ACC112 (cell line): Measurements from ENCODE around the gene COL11A1.
"Not testable (repeated sequence)": the region's sequence is repeated elsewhere in the genome, so short reads cannot be mapped to it uniquely, and the experiment has no call there.

Source experiments
- H2AFZ ChIP-seq: fragments of 200-600 bp; sonication (generic); one replicate; pipeline ENCODE4 v1.6.0; 2017; ENCODE audit warnings: antibody characterized with exemption, low read length; ENCODE audit not compliant: unreplicated experiment
- H3K27ac ChIP-seq: fragments of 200-600 bp; sonication (generic); 2 replicates; pipeline ENCODE4 v1.5.1; 2014; ENCODE audit warnings: low read depth, mild to moderate bottlenecking, antibody characterized with exemption, low read length, moderate library complexity
- H3K27me3 ChIP-seq: fragments of 200-600 bp; sonication (generic); 2 replicates; pipeline ENCODE4 v1.6.1; 2014; ENCODE audit warnings: mild to moderate bottlenecking, antibody characterized with exemption, low read length, moderate library complexity, mixed read lengths; ENCODE audit not compliant: insufficient read depth
- H3K36me3 ChIP-seq: fragments of 200-600 bp; sonication (generic); 2 replicates; pipeline ENCODE4 v1.6.1; 2016; ENCODE audit warnings: mild to moderate bottlenecking, antibody characterized with exemption, low read length, moderate library complexity, mixed read lengths; ENCODE audit not compliant: insufficient read depth
- H3K4me1 ChIP-seq: fragments of 200-600 bp; sonication (generic); one replicate; pipeline ENCODE4 v1.6.1; 2016; ENCODE audit warnings: low read length, mixed read lengths; ENCODE audit not compliant: insufficient read depth, unreplicated experiment, control insufficient read depth
- H3K4me3 ChIP-seq: fragments of 200-600 bp; sonication (generic); 2 replicates; pipeline ENCODE4 v1.5.1; 2014; ENCODE audit warnings: mild to moderate bottlenecking, low read depth, low read length
- H3K79me2 ChIP-seq: fragments of 200-600 bp; sonication (generic); one replicate; pipeline ENCODE4 v1.6.0; 2016; ENCODE audit warnings: low read length; ENCODE audit not compliant: control insufficient read depth, unreplicated experiment, insufficient read depth

COL11A1 gene

DNA sequence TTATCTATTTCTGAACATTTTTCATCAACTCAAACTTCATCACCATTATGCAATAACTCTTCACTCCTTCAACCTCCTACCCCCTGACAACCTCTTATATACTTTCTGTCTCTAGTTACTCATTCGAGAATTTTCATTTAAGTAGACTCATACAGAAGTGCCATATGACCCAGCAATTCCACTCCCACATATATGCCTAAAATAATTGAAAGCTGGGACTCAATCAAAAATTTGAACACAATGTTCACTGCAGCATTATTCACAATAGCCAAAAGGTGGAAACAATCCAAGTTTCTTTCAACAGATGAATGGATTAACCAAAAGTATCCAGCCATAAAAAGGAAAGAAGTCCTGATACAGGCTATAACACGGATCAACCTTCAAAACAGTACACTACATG lies 24.1 kb downstream of the COL11A1 start:
- Histone ChIP-seq H3K79me2 (no peaks in the 10 kb centered on the region), H3K27ac (no peak overlapping the region), H3K4me1 (no peaks in the 10 kb centered on the region), H3K36me3 (no peaks in the 10 kb centered on the region), H3K4me3 (no peak overlapping the region), H3K27me3 (no peaks in the 10 kb centered on the region), H2AFZ (no peak overlapping the region)

GRCh38 chr1:103075316-103076000 lies 32.9 kb downstream of the COL11A1 start:
- no peaks in the 10 kb centered on the region for H3K4me1 ChIP-seq
- H2AFZ ChIP-seq: no peak overlapping the region
- no peaks in the 10 kb centered on the region for H3K36me3 ChIP-seq
- H3K27me3 ChIP-seq: no peaks in the 10 kb centered on the region
- no peaks in the 10 kb centered on the region for H3K79me2 ChIP-seq
- no peak overlapping the region for H3K27ac ChIP-seq
- H3K4me3 ChIP-seq: no peak overlapping the region

DNA sequence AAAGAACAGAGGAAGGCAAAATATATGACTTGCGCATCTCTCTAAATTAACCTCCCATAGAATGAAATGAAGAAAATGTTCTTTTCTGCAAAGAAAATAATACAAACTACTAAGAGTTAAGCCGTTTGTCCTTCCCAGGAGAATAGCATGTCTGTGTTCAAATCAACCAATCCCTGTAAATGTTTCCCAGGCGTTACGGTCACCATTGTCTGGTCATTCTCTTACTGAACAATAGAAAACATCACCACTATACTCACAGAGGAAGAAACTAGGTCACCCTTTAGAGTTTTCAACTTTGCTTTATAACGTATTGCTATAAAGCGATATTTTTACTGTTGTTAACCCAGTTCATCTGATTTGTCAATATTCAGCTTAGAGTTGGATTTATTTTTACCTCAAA lies 34.1 kb downstream of the COL11A1 start:
- Histone ChIP-seq H3K36me3 (no peaks in the 10 kb centered on the region), H3K27me3 (no peaks in the 10 kb centered on the region), H2AFZ (no peak overlapping the region), H3K4me1 (no peaks in the 10 kb centered on the region), H3K27ac (no peak overlapping the region), H3K79me2 (no peaks in the 10 kb centered on the region), H3K4me3 (no peak overlapping the region)

- Histone ChIP-seq H3K27me3 (no peaks in the 10 kb centered on the region), H3K4me3 (no peak overlapping the region), H3K79me2 (no peaks in the 10 kb centered on the region), H2AFZ (no peak overlapping the region), H3K4me1 (no peaks in the 10 kb centered on the region), H3K36me3 (no peaks in the 10 kb centered on the region), H3K27ac (no peak overlapping the region)
Observed at GRCh38 chr1:103069201-103069600, 39.1 kb downstream of the COL11A1 start.

DNA sequence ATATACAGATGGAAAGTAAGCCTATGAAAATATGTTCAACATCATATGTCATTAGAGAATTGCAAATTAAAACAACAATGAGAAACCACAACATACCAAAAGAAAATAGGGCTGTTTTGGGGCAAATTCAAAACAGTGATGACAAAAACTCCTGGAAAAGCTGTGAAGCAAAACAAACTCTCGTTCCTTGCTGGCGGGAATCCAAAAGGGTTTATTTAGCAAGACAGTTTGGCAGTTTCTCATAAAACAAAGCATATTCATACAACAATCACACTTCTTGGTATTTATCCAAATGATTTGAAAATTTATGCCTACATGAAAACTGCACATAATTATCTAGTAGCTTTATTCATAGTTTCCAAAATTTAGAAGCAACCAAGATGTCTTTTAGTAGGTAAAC lies 44.4 kb downstream of the COL11A1 start:
- Histone ChIP-seq H3K27me3 (no peaks in the 10 kb centered on the region), H3K36me3 (no peaks in the 10 kb centered on the region), H3K79me2 (no peaks in the 10 kb centered on the region), H3K4me1 (no peaks in the 10 kb centered on the region), H3K27ac (no peak overlapping the region), H2AFZ (no peak overlapping the region), H3K4me3 (no peak overlapping the region)

DNA sequence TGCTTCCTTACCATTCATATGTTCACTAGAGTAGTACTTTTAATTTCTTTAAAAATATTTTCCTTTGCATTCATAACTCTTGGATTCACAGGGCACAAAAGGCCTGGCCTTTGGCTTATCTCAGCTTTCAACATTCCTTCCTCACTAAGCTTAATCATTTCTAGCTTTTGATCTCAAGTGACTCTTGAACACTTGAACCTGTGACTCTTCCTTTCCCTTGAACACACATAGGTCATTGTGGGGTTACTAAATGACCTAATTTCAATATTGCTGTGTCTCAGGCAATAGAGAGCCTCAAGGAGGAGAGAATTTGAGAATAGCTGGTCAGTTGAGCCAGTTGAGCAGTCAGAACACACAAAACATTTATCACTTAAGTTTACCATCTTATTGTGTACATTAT lies 49.9 kb downstream of the COL11A1 start:
- H3K79me2 ChIP-seq: no peaks in the 10 kb centered on the region
- no peaks in the 10 kb centered on the region for H3K27me3 ChIP-seq
- H3K4me3 ChIP-seq: no peak overlapping the region
- H2AFZ ChIP-seq: peak overlapping the region; percentile 25
- no peak overlapping the region for H3K27ac ChIP-seq
- no peaks in the 10 kb centered on the region for H3K36me3 ChIP-seq
- peaks cover 13% of the 10 kb centered on the region for H3K4me1 ChIP-seq

DNA sequence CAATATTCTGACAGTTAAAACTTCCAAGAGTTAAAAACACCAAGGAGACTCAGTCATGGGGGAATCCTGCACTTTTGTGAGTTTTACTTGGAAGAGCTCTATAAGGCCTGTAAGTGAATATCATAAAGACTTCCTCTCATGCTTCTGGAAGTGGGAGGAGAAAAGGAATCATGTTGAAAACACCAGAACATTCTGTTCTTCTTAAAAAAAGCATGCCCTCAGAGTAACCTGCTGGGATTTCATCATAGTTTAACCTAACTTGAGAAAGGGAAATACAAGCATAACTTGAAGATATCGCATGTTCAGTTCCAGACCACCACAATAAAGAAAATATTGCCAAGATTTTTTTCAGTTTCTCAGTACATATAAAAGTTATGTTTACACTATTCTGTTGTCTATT lies 51.9 kb downstream of the COL11A1 start:
- no peaks in the 10 kb centered on the region for H3K27me3 ChIP-seq

DNA sequence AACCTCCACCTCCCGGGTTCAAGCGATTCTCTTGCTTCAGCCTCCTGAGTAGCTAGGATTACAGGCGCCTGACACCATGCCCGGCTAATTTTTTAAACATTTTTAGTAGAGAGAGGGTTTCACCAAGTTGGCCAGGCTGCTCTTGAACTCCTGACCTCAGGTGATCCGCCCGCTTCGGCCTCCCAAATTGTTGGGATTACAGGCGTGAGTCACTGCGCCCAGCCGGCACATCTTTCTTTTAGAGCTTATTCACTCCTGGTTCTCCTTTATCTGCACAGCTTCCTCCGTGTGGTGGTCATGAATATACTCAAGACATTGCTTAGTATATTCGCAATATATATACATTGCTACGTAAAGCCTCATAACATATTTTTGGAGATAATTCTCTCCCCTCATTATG lies 80.2 kb downstream of the COL11A1 start:
- not testable (repeated sequence) for H3K27ac ChIP-seq, H3K79me2 ChIP-seq, H2AFZ ChIP-seq, H3K36me3 ChIP-seq, H3K4me1 ChIP-seq, H3K27me3 ChIP-seq, H3K4me3 ChIP-seq

More for the DNA sequence above, 51.9 kb downstream of the COL11A1 start:
- Histone ChIP-seq H3K4me1 (peaks cover 13% of the 10 kb centered on the region), H3K27ac (peak overlapping the region; percentile 66), H2AFZ (peak overlapping the region; percentile 28), H3K79me2 (no peaks in the 10 kb centered on the region), H3K36me3 (no peaks in the 10 kb centered on the region), H3K4me3 (no peak overlapping the region)

DNA sequence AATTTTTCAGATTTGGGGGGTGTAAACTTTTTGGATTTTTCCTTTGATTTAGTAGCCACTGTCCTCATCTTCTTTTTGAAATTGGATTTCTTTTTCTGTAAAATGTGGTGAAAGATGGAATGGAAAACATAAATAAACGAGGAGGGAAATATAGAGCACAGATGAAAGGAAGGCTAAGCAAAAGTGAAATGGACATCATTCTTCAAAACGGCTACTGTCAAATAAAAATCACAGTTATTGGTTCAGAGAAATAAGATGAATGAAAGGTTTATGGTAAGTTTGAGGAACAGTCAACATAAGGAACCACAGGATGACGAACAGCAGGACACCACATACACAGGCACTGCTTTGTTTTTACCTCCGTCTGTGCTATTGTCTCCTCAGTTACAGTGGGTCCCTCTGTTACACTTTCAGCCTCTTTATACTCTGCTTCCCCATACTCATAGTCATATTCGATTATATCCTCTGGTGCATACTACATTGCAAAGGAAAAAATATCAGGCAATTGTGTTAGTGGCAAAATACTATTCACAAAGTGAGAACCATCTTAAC lies 82.4 kb downstream of the COL11A1 start:
- Histone ChIP-seq H2AFZ (no peak overlapping the region), H3K4me3 (no peak overlapping the region), H3K27me3 (no peaks in the 10 kb centered on the region), H3K4me1 (no peaks in the 10 kb centered on the region), H3K79me2 (no peaks in the 10 kb centered on the region), H3K27ac (no peak overlapping the region), H3K36me3 (no peaks in the 10 kb centered on the region)

DNA sequence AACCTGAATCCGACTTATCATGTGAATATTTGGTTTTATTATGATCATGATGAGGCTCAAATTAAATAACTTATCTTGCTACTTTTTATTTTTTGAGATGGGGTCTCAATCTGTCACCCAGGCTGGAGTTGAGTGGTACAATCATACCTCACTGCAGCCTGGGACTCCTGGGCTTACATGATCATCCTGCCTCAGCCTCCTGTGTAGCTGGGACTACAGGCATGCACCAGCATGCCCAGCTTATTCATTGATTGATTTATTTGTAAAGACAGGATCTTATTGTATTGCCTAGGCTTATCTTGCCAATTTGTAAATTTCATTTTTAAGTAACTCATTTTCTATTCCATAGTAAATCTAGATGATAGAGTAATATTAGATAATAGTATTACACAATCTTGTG lies 84.3 kb downstream of the COL11A1 start:
- no peak overlapping the region for H3K4me3 ChIP-seq
- H2AFZ ChIP-seq: no peak overlapping the region

DNA sequence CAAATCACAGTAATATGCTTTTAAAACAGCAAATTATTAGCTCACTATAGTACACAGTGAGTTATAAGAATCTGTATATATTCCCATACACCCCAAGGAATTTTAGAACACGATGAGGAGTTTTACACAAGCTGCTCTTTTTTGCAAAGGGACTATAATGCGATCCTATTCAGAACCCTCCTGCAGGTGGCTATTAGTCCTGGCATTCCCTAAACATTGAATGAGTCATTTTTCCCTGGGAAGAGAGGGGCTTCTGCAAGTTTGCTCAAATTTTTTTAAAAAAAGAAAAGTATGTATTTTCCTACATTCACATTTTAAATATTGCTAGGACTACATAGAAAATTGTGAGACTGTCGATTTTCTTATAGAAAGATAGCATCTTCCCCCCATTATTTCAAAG lies 106.3 kb downstream of the COL11A1 start:
- Histone ChIP-seq H3K27ac (no peak overlapping the region), H2AFZ (no peak overlapping the region), H3K27me3 (no peaks in the 10 kb centered on the region), H3K79me2 (no peaks in the 10 kb centered on the region), H3K36me3 (no peaks in the 10 kb centered on the region), H3K4me1 (no peaks in the 10 kb centered on the region), H3K4me3 (no peak overlapping the region)

More for the DNA sequence above, 84.3 kb downstream of the COL11A1 start:
- H3K36me3 ChIP-seq: no peaks in the 10 kb centered on the region
- no peaks in the 10 kb centered on the region for H3K27me3 ChIP-seq
- H3K79me2 ChIP-seq: no peaks in the 10 kb centered on the region
- H3K27ac ChIP-seq: no peak overlapping the region
- no peaks in the 10 kb centered on the region for H3K4me1 ChIP-seq
